Left lung (tissue), 10 donors: Measurements from ENCODE around the gene CFAP77. TPM values are rescaled to one million over a fixed set of nuclear protein-coding genes. Genes with fewer than 3 reads are reported as not detected.
A peak's percentile ranks its signal among the peaks of the same experiment; 100 is the strongest.

ENCODE experiments used
- ATAC-seq: fragments of 200-7000 bp; cut with Tn5 transposase; one replicate; pipeline ENCODE4 v1.9.1; 2020; ENCODE audit warnings: moderate library complexity
- DNase-seq, 4 donors: peaks; one replicate each; pipeline ENCODE4 v3.0.0-alpha.2; 2013 to 2020
- H3K27ac ChIP-seq, 2 donors: fragments of 200-600 bp; sonication (generic) in 1 of 2; one replicate each; pipeline versions ENCODE4 v1.5.0 to v1.8.0; 2020 to 2021
- H3K27me3 ChIP-seq, 2 donors: fragments of 200-600 bp; sonication (generic) in 1 of 2; one replicate each; pipeline versions ENCODE4 v1.5.0 to v1.8.0; 2020 to 2021
- H3K36me3 ChIP-seq, 2 donors: fragments of 200-600 bp; sonication (generic) in 1 of 2; one replicate each; pipeline versions ENCODE4 v1.5.0 to v1.8.0; 2020 to 2021
- H3K4me1 ChIP-seq, 2 donors: fragments of 200-600 bp; one replicate each; pipeline ENCODE4 v1.8.0; 2021
- H3K4me3 ChIP-seq, 2 donors: fragments of 200-600 bp; sonication (generic) in 1 of 2; one replicate each; pipeline versions ENCODE4 v1.5.0 to v1.8.0; 2020 to 2021; ENCODE audit warnings: mild to moderate bottlenecking in 1 of 2
- H3K9me3 ChIP-seq, 2 donors: fragments of 200-600 bp; sonication (generic) in 1 of 2; one replicate each; pipeline versions ENCODE4 v1.5.0 to v1.8.0; 2020 to 2021
- intact Hi-C, 2 donors: fragments of 100-400 bp; cut with DNase I; formaldehyde crosslinking; loops; one replicate each; pipeline versions ENCODE4 v1.11.2 to v1.14.2; 2022
- polyA plus RNA-seq, 6 donors: library from polyadenylated mRNA; unstranded; fragments of 120-200 nt; gene quantifications; one replicate each; pipeline ENCODE4 v1.2.1, GENCODE V29; 2013; ENCODE audit not compliant: insufficient read length in 6 of 6
- total RNA-seq, 2 donors: library from RNA; stranded (reverse); fragmentation: NEBNext Ultra II Directional; extraction: Animal tissue kit (Norgen Biotek cat#: 25700); gene quantifications; one replicate each; pipeline ENCODE4 v1.2.1, GENCODE V29; 2021
- TF ChIP-seq, protein P1 (sequence below), 2 donors: fragments of 200-600 bp; sonication (generic) in 1 of 2; IDR thresholded peaks; one replicate each; pipeline versions ENCODE4 v1.5.0 to v1.8.0; 2021; ENCODE audit warnings: antibody characterized with exemption in 2 of 2
- donor health status: DM: no; HTN: yes; CAD: no.
- donor health status: DM: no; HTN: no; CAD: no.

CFAP77 gene
- total and polyA plus RNA-seq, 8 donors: 0.50 to 3.7 (median 2.4) TPM; not detected in 1

- Histone ChIP-seq H3K4me3 (no peak overlapping the region), H3K9me3 (no peaks in the 10 kb centered on the region), H3K36me3 (no peaks in the 10 kb centered on the region), H3K27me3 (peaks cover 0 to 80% of the 10 kb centered on the region in 2 donors), H3K4me1 (peaks cover 0 to 15% of the 10 kb centered on the region in 2 donors), H3K27ac (no peak overlapping the region)
- DNase-seq (no peak), ATAC-seq (no peak)
- intact Hi-C loops: no loop called here
- TF ChIP-seq, protein P1, sequence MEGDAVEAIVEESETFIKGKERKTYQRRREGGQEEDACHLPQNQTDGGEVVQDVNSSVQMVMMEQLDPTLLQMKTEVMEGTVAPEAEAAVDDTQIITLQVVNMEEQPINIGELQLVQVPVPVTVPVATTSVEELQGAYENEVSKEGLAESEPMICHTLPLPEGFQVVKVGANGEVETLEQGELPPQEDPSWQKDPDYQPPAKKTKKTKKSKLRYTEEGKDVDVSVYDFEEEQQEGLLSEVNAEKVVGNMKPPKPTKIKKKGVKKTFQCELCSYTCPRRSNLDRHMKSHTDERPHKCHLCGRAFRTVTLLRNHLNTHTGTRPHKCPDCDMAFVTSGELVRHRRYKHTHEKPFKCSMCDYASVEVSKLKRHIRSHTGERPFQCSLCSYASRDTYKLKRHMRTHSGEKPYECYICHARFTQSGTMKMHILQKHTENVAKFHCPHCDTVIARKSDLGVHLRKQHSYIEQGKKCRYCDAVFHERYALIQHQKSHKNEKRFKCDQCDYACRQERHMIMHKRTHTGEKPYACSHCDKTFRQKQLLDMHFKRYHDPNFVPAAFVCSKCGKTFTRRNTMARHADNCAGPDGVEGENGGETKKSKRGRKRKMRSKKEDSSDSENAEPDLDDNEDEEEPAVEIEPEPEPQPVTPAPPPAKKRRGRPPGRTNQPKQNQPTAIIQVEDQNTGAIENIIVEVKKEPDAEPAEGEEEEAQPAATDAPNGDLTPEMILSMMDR (IDR thresholded peaks at IDR 0.05): no peak
Observed at GRCh38 chr9:132506977-132507669, 97.1 kb downstream of the CFAP77 start.

DNA sequence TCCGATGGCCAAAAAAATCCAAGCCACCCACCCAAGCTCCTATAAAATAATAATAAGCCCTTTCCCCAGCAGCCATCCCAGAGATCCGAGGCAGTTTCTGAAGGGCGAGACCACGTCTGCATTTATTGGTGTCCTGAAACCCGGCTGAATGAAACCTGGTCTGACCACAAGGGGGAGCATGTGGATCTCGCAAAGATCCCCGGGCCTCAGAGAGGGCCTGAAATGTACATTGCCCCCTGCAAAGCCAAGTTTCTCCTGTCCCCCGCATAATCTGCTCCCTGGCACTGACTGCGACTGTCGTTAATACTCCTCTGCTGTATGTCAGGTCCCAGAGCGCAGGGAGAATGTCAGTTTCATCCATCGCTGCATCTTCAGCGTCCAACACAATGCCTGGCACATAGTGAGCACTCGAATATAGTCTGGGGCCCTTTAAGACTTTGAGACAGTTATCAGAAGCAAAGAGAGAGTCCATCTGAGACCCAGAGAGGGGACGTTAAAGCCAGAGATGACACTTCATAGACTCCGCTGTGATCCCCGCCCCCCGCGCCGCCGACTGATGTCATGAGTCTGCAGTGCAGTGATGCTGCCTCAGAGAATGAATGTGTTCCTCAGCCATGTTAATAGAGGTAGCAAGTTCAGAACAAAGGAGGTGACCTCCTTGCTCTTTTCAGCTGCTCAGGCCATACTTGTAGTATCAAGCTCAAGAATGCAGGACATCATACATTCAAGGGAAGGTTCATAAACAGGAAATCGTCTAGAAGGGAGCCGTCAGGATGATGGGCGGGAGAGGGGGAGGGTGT is 97.9 kb downstream of the CFAP77 start:
- intact Hi-C loops: no loop called here
- ATAC-seq (peak; percentile 90), DNase-seq (peak in 3 of 4 donors; percentile 48 to 77 (median 49))
- H3K9me3 ChIP-seq: no peaks in the 10 kb centered on the region
- no peaks in the 10 kb centered on the region for H3K36me3 ChIP-seq
- peaks cover 0 to 15% of the 10 kb centered on the region in 2 donors for H3K4me1 ChIP-seq
- TF ChIP-seq, protein P1 (IDR thresholded peaks at IDR 0.05): peak; percentile 72 to 84
- H3K27ac ChIP-seq: no peak overlapping the region
- peaks cover 0 to 81% of the 10 kb centered on the region in 2 donors for H3K27me3 ChIP-seq
- H3K4me3 ChIP-seq: no peak overlapping the region

- intact Hi-C loops: loop anchor here in 1 of 2 donors (5.0 to 10.0 kb wide), 2 partner anchors 62 to 285 kb away; no protein-coding TSS in a partner anchor
- Histone ChIP-seq H3K27ac (no peak overlapping the region), H3K27me3 (peaks cover 0 to 85% of the 10 kb centered on the region in 2 donors), H3K4me1 (peaks cover 0 to 15% of the 10 kb centered on the region in 2 donors), H3K36me3 (no peaks in the 10 kb centered on the region), H3K9me3 (no peaks in the 10 kb centered on the region), H3K4me3 (no peak overlapping the region)
- no peak for DNase-seq
- TF ChIP-seq, protein P1 (IDR thresholded peaks at IDR 0.05): no peak
- ATAC-seq: no peak
Observed at GRCh38 chr9:132509928-132510874, 100.2 kb downstream of the CFAP77 start.

GRCh38 chr9:132511191-132511999 is 101.4 kb downstream of the CFAP77 start:
- H3K27ac ChIP-seq: no peak overlapping the region
- DNase-seq: no peak
- intact Hi-C loops: loop anchor here in 1 of 2 donors (5.0 to 10.0 kb wide), 2 partner anchors 61 to 283 kb away; no protein-coding TSS in a partner anchor
- no peak overlapping the region for H3K4me3 ChIP-seq
- TF ChIP-seq, protein P1 (IDR thresholded peaks at IDR 0.05): no peak
- H3K36me3 ChIP-seq: no peaks in the 10 kb centered on the region
- no peaks in the 10 kb centered on the region for H3K9me3 ChIP-seq
- peaks cover 0 to 77% of the 10 kb centered on the region in 2 donors for H3K27me3 ChIP-seq
- ATAC-seq: no peak
- peaks cover 0 to 15% of the 10 kb centered on the region in 2 donors for H3K4me1 ChIP-seq
